HG02981 (cell line): Measurements from ENCODE around the gene SLC66A3.

ENCODE experiments used
- ATAC-seq: cut with Tn5 transposase; IDR thresholded peaks from one replicate; pipeline ENCODE4 v1.9.1; 2021; ENCODE audit warnings: mild to moderate bottlenecking, moderate library complexity; ENCODE audit not compliant: unreplicated experiment

SLC66A3 gene

GRCh38 chr2:11212645-11213044 is 57.4 kb downstream of the SLC66A3 start:
- no peak for ATAC-seq

GRCh38 chr2:11213090-11213638 is 57.9 kb downstream of the SLC66A3 start:
- no peak for ATAC-seq

- ATAC-seq: no peak
Observed at GRCh38 chr2:11213975-11214374, 58.7 kb downstream of the SLC66A3 start.

- ATAC-seq: no peak
Observed at GRCh38 chr2:11214770-11215169, 59.5 kb downstream of the SLC66A3 start.

GRCh38 chr2:11215407-11215806 is 60.1 kb downstream of the SLC66A3 start:
- no peak for ATAC-seq

GRCh38 chr2:11220445-11220844 is 65.2 kb downstream of the SLC66A3 start:
- ATAC-seq: no peak

GRCh38 chr2:11222845-11223244 is 67.6 kb downstream of the SLC66A3 start:
- ATAC-seq: no peak

GRCh38 chr2:11224887-11225286 is 69.6 kb downstream of the SLC66A3 start:
- no peak for ATAC-seq

- ATAC-seq: no peak
Observed at GRCh38 chr2:11227595-11227994, 72.3 kb downstream of the SLC66A3 start.
